IPS-18a (cell line): ENCODE data around the gene DDX43.
"Not testable (repeated sequence)": the region's sequence is repeated elsewhere in the genome, so short reads cannot be mapped to it uniquely, and the experiment has no call there.

Experiments used
- H3K27ac ChIP-seq: one replicate; pipeline ENCODE4 v1.5.1; 2013; ENCODE audit warnings: low read length
- H3K27me3 ChIP-seq: one replicate; pipeline ENCODE4 v1.6.1; 2013; ENCODE audit warnings: mild to moderate bottlenecking, low read length; ENCODE audit not compliant: control insufficient read depth, insufficient read depth
- H3K36me3 ChIP-seq: one replicate; pipeline ENCODE4 v1.6.1; 2013; ENCODE audit warnings: low read depth, low read length; ENCODE audit not compliant: control insufficient read depth
- H3K4me1 ChIP-seq: one replicate; pipeline ENCODE4 v1.6.1; 2013; ENCODE audit warnings: low read depth, low read length; ENCODE audit not compliant: control insufficient read depth
- H3K4me3 ChIP-seq: one replicate; pipeline ENCODE4 v1.5.1; 2013; ENCODE audit warnings: low read length
- H3K9ac ChIP-seq: one replicate; pipeline ENCODE4 v1.6.1; 2013; ENCODE audit warnings: mild to moderate bottlenecking, low read length, moderate library complexity
- H3K9me3 ChIP-seq: one replicate; pipeline ENCODE4 v1.6.1; 2013; ENCODE audit warnings: low read depth, low read length; ENCODE audit not compliant: control insufficient read depth

DDX43 gene

GRCh38 chr6:73391675-73392074 is 3.0 kb upstream of the DDX43 start:
- no peaks in the 10 kb centered on the region for H3K27me3 ChIP-seq
- no peak overlapping the region for H3K27ac ChIP-seq
- H3K4me3 ChIP-seq: no peak overlapping the region
- peaks cover 7% of the 10 kb centered on the region for H3K4me1 ChIP-seq
- no peaks in the 10 kb centered on the region for H3K9me3 ChIP-seq
- no peak overlapping the region for H3K9ac ChIP-seq
- no peaks in the 10 kb centered on the region for H3K36me3 ChIP-seq

DNA sequence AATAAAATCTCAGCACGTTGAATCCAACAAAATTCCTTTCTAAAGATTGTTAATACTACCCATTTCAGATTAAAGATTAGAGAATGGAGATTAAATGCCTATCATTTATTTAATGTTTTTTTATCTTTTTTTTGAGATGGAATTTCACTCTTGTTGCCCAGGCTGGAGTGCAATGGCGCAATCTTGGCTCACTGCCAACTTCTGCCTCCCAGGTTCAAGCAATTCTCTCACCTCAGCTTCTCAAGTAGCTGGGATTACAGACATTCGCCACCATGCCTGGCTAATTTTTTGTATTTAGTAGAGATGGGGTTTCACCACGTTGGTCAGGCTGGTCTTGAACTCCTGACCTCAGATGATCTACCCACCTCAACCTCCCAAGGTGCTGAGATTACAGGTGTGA is 2.4 kb upstream of the DDX43 start:
- not testable (repeated sequence) for H3K27me3 ChIP-seq, H3K4me1 ChIP-seq, H3K36me3 ChIP-seq, H3K9me3 ChIP-seq, H3K9ac ChIP-seq, H3K27ac ChIP-seq, H3K4me3 ChIP-seq

DNA sequence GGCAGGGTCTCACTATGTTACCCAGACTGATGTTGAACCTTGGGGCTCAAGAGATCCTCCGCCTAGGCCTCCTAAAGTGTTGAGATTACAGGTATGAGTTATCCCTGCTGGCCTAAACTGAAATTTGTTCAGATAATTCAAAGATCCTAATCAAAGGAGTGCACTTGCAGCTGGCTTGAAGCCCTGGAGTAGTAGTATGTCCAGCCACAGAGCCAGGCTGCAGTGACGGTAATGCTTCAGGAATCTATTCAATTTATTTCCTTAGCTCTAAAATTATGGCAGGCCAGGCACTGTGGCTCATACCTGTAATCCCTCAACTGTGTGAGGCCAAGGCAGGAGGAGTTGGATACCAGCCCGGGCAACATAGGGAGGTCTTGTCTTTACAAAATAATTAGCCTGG is 1.4 kb upstream of the DDX43 start:
- H3K27me3 ChIP-seq: no peaks in the 10 kb centered on the region
- no peaks in the 10 kb centered on the region for H3K9me3 ChIP-seq
- no peaks in the 10 kb centered on the region for H3K36me3 ChIP-seq
- H3K4me3 ChIP-seq: no peak overlapping the region
- no peak overlapping the region for H3K9ac ChIP-seq
- peaks cover 7% of the 10 kb centered on the region for H3K4me1 ChIP-seq
- H3K27ac ChIP-seq: no peak overlapping the region

- no peaks in the 10 kb centered on the region for H3K4me1 ChIP-seq
- no peaks in the 10 kb centered on the region for H3K27me3 ChIP-seq
- no peaks in the 10 kb centered on the region for H3K9me3 ChIP-seq
- H3K36me3 ChIP-seq: no peaks in the 10 kb centered on the region
- H3K27ac ChIP-seq: no peak overlapping the region
- no peak overlapping the region for H3K4me3 ChIP-seq
- no peak overlapping the region for H3K9ac ChIP-seq
Measured at GRCh38 chr6:73395875-73396274, 1.2 kb downstream of the DDX43 start.

GRCh38 chr6:73400656-73401055 is 6.0 kb downstream of the DDX43 start:
- Histone ChIP-seq H3K4me1 (no peaks in the 10 kb centered on the region), H3K27ac (no peak overlapping the region), H3K9me3 (no peaks in the 10 kb centered on the region), H3K4me3 (no peak overlapping the region), H3K36me3 (no peaks in the 10 kb centered on the region), H3K27me3 (no peaks in the 10 kb centered on the region), H3K9ac (no peak overlapping the region)

- H3K36me3 ChIP-seq: no peaks in the 10 kb centered on the region
- no peaks in the 10 kb centered on the region for H3K4me1 ChIP-seq
- no peak overlapping the region for H3K4me3 ChIP-seq
- no peaks in the 10 kb centered on the region for H3K27me3 ChIP-seq
- H3K9me3 ChIP-seq: no peaks in the 10 kb centered on the region
- no peak overlapping the region for H3K9ac ChIP-seq
- H3K27ac ChIP-seq: no peak overlapping the region
Measured at GRCh38 chr6:73409395-73409794, 14.8 kb downstream of the DDX43 start.

DNA sequence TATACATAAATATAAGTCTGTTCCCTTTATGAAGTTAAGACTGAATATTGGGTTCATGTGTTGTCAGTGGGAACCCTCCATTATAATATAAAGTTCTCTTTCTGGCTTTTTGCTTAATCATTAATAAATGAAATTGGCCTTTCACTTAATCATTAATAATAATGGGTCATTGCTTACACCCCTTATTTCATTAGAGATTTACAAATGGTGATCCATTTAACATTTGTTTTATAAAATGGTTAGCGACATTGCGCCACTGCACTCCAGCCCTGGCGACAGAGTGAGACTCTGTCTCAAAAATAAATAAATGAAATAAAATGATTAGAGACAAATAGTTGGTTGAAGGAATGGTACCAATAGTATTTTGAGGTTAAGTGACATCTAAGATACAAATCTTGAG is 18.5 kb downstream of the DDX43 start:
- H3K4me3 ChIP-seq: no peak overlapping the region
- no peak overlapping the region for H3K9ac ChIP-seq
- H3K27me3 ChIP-seq: no peaks in the 10 kb centered on the region

GRCh38 chr6:73418081-73418741 is 23.6 kb downstream of the DDX43 start:
- H3K9ac ChIP-seq: no peak overlapping the region
- no peaks in the 10 kb centered on the region for H3K27me3 ChIP-seq
- H3K4me3 ChIP-seq: no peak overlapping the region
- no peaks in the 10 kb centered on the region for H3K9me3 ChIP-seq
- H3K4me1 ChIP-seq: no peaks in the 10 kb centered on the region
- H3K36me3 ChIP-seq: peaks cover 4% of the 10 kb centered on the region
- no peak overlapping the region for H3K27ac ChIP-seq

More for the DNA sequence above, 18.5 kb downstream of the DDX43 start:
- Histone ChIP-seq H3K27ac (no peak overlapping the region), H3K36me3 (no peaks in the 10 kb centered on the region), H3K4me1 (no peaks in the 10 kb centered on the region), H3K9me3 (no peaks in the 10 kb centered on the region)

GRCh38 chr6:73421534-73421933 is 26.9 kb downstream of the DDX43 start:
- no peaks in the 10 kb centered on the region for H3K9me3 ChIP-seq
- H3K4me3 ChIP-seq: no peak overlapping the region
- H3K36me3 ChIP-seq: peaks cover 4% of the 10 kb centered on the region
- no peaks in the 10 kb centered on the region for H3K27me3 ChIP-seq
- no peak overlapping the region for H3K9ac ChIP-seq
- no peak overlapping the region for H3K27ac ChIP-seq
- H3K4me1 ChIP-seq: no peaks in the 10 kb centered on the region

DNA sequence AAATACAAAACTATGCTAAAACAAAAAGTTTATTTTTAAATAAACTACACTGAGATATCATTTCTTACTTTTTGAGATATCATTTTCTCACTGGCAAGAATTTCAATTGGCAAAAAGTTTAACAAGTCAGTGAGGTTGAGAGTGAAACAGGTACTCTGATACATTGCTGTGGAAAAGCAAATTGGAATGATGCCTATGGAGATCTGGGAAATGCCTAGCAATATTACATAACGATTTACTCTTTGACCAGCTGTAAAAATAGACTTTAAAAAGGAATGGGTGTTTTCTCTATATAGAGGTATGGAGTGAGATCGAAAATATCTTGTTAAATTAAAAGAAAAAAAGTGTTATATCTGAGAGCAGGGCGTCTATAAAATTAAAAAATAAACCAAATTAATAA is 40.6 kb downstream of the DDX43 start:
- Histone ChIP-seq H3K27ac (no peak overlapping the region), H3K27me3 (no peaks in the 10 kb centered on the region), H3K9ac (no peak overlapping the region), H3K9me3 (no peaks in the 10 kb centered on the region), H3K36me3 (peaks cover 4% of the 10 kb centered on the region), H3K4me1 (no peaks in the 10 kb centered on the region), H3K4me3 (no peak overlapping the region)

DNA sequence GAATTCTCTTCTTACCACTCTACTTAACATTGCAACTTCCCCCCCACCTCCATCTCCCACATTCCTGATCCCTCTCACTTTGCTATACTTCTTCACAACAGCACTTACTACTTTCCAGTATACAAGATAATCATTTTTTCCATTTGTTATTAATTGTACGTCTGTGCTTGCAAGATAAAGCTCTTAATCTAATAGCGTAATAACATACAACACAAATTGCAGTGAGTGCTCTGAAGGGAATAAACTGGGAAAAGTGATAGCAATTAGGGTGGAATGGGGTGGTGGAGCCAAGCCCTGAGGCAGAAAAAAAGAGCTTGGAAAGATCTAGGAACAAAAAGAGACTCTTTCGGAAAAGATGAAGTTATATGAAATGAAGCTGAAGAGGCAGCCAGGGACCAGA is 48.9 kb downstream of the DDX43 start:
- H3K9me3 ChIP-seq: no peaks in the 10 kb centered on the region
- H3K36me3 ChIP-seq: peaks cover 4% of the 10 kb centered on the region
- H3K4me1 ChIP-seq: no peaks in the 10 kb centered on the region
- no peaks in the 10 kb centered on the region for H3K27me3 ChIP-seq
- no peak overlapping the region for H3K27ac ChIP-seq
- no peak overlapping the region for H3K9ac ChIP-seq
- no peak overlapping the region for H3K4me3 ChIP-seq

GRCh38 chr6:73451223-73452106 is 56.8 kb downstream of the DDX43 start:
- H3K4me1 ChIP-seq: no peaks in the 10 kb centered on the region
- H3K36me3 ChIP-seq: no peaks in the 10 kb centered on the region
- no peak overlapping the region for H3K27ac ChIP-seq
- peak overlapping the region; percentile 57 for H3K9ac ChIP-seq
- no peaks in the 10 kb centered on the region for H3K9me3 ChIP-seq
- H3K27me3 ChIP-seq: peaks cover 11% of the 10 kb centered on the region
- H3K4me3 ChIP-seq: peak overlapping the region; percentile 69
